ENCODE data around the gene NINL.

Gene NINL

DNA sequence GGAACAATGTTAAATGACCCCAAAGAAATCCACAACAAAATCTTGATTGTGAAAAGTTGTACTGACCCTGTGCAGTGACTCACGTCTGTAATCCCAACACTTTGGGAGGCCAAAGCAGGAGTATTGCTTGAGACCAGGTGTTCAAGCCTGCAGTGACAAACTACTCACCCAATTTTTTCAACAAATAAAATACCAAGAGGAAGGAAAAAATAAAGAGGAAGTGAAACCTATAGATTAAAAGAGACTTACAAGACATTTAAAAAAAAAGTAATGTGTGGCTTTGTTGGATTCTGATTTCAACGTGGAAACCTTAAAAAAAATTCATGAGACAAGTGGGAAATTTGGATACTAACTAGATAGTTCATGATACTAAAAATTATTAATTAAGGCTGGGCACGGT is 146.0 kb downstream of the NINL start:
- H3K4me1 ChIP-seq (ENCODE audit: control insufficient read depth, low read length) = peaks cover 18% of the 10 kb centered on the region
- no peak overlapping the region for H3K4me3 ChIP-seq (ENCODE audit: low read length)
- no peaks in the 10 kb centered on the region for H4K20me1 ChIP-seq (ENCODE audit: control insufficient read depth, insufficient read depth, low read depth, low read length)
- H3K27ac ChIP-seq (ENCODE audit: low read depth, low read length) = no peak overlapping the region
- H3K79me2 ChIP-seq (ENCODE audit: control insufficient read depth, low read length) = peaks cover 4% of the 10 kb centered on the region; the same call in 1 of the 2 replicates
- H3K9me3 ChIP-seq (ENCODE audit: control insufficient read depth, insufficient read depth, low read length) = no peaks in the 10 kb centered on the region
- H3F3A ChIP-seq (ENCODE audit: control insufficient read depth, insufficient read depth) = no peaks in the 10 kb centered on the region
- no peaks in the 10 kb centered on the region for H3K27me3 ChIP-seq (ENCODE audit: control insufficient read depth, low read length)
- TF ChIP-seq CTCF (IDR thresholded peaks at IDR 0.05; ENCODE audit: low read depth, low read length, poor library complexity, severe bottlenecking) = no peak
- no peak for TF ChIP-seq EZH2phosphoT487 (IDR thresholded peaks at IDR 0.05; ENCODE audit: borderline replicate concordance, low read length)
- H3K4me2 ChIP-seq (ENCODE audit: low read length) = peak overlapping the region; percentile 31
- H3K9me2 ChIP-seq (replicated peaks; ENCODE audit: control insufficient read depth, low read length) = no peaks in the 10 kb centered on the region
- peaks cover 80% of the 10 kb centered on the region for H3K36me3 ChIP-seq (ENCODE audit: control insufficient read depth, low read length)

DNA sequence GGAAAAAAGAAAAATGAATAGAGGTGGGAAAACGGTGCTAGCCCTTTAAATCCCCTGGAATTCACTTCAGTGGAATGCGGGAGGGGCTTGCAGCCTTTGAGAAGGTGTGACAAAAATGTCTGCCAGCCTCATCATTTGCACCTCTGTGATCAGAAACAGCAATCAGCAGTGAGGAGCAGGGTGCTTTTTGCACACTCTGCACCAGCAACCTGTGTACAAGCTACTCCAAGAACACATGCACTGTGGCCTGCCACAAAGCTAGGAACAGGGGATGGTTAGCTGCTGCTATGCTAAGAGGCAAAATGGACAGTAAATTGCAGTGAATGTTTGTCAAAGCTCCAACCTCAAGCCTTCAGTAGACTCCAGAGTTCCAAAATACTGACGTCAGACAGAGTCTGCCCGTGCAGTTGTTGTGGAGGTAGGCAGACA is 148.2 kb downstream of the NINL start:
- Histone ChIP-seq H3K36me3 (ENCODE audit: control insufficient read depth, low read length) (peaks cover 78% of the 10 kb centered on the region), H3F3A (ENCODE audit: control insufficient read depth, insufficient read depth) (no peaks in the 10 kb centered on the region), H3K79me2 (ENCODE audit: control insufficient read depth, low read length) (peaks cover 4% of the 10 kb centered on the region; the same call in 1 of the 2 replicates), H3K9me3 (ENCODE audit: control insufficient read depth, insufficient read depth, low read length) (no peaks in the 10 kb centered on the region), H3K27me3 (ENCODE audit: control insufficient read depth, low read length) (no peaks in the 10 kb centered on the region), H3K4me1 (ENCODE audit: control insufficient read depth, low read length) (peaks cover 18% of the 10 kb centered on the region), H3K4me2 (ENCODE audit: low read length) (no peak overlapping the region), H3K27ac (ENCODE audit: low read depth, low read length) (no peak overlapping the region), H4K20me1 (ENCODE audit: control insufficient read depth, insufficient read depth, low read depth, low read length) (no peaks in the 10 kb centered on the region), H3K4me3 (ENCODE audit: low read length) (no peak overlapping the region), H3K9me2 (replicated peaks; ENCODE audit: control insufficient read depth, low read length) (no peaks in the 10 kb centered on the region)
- TF ChIP-seq CTCF (IDR thresholded peaks at IDR 0.05; ENCODE audit: low read depth, low read length, poor library complexity, severe bottlenecking) = no peak
- TF ChIP-seq EZH2phosphoT487 (IDR thresholded peaks at IDR 0.05; ENCODE audit: borderline replicate concordance, low read length) = no peak

DNA sequence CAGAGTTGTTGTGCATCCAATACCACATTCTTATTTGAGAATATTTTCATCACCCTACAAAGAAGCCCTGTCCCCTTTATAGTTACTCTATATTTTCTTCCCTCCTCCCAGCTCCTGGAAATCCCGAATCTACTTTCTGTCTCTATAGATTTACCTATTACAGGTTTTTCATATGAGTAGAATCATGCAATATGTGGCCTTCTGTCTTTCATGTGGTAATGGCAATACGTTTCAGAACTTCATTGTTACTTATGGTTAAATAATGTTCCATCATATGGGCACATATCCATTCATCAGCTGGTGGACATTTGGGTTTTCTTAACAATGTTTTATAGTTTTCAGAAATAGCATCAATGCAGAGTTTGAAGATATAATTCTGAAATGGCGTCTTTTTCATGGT is 160.8 kb downstream of the NINL start:
- Histone ChIP-seq H4K20me1 (ENCODE audit: control insufficient read depth, insufficient read depth, low read depth, low read length) (no peaks in the 10 kb centered on the region), H3K9me2 (replicated peaks; ENCODE audit: control insufficient read depth, low read length) (no peaks in the 10 kb centered on the region), H3K79me2 (ENCODE audit: control insufficient read depth, low read length) (0 out of 2 replicates have a peak, but pooled peaks cover 3% of the 10 kb centered on the region), H3F3A (ENCODE audit: control insufficient read depth, insufficient read depth) (peaks cover 7% of the 10 kb centered on the region; the same call in 1 of the 2 replicates), H3K4me2 (ENCODE audit: low read length) (no peak overlapping the region), H3K27ac (ENCODE audit: low read depth, low read length) (no peak overlapping the region), H3K4me3 (ENCODE audit: low read length) (no peak overlapping the region), H3K27me3 (ENCODE audit: control insufficient read depth, low read length) (no peaks in the 10 kb centered on the region), H3K36me3 (ENCODE audit: control insufficient read depth, low read length) (peaks cover 77% of the 10 kb centered on the region), H3K4me1 (ENCODE audit: control insufficient read depth, low read length) (no peaks in the 10 kb centered on the region), H3K9me3 (ENCODE audit: control insufficient read depth, insufficient read depth, low read length) (no peaks in the 10 kb centered on the region)
- TF ChIP-seq CTCF (IDR thresholded peaks at IDR 0.05; ENCODE audit: low read depth, low read length, poor library complexity, severe bottlenecking) (no peak), EZH2phosphoT487 (IDR thresholded peaks at IDR 0.05; ENCODE audit: borderline replicate concordance, low read length) (no peak)

Measured in DOHH2 (cell line).